ENCODE results near the gene UGT2B17. TPM values are rescaled to one million over a fixed set of nuclear protein-coding genes. Genes with fewer than 3 reads are reported as not detected.
"Not testable (repeated sequence)": the region's sequence is repeated elsewhere in the genome, so short reads cannot be mapped to it uniquely, and the experiment has no call there.

UGT2B17 gene
- total RNA-seq (2021; ENCODE audit: unreplicated experiment) (not detected), Bru-seq, nascent RNA (not detected), BruChase-seq, experiment 1, labeled RNA remaining after a 2-hour chase (not detected), BruChase-seq, experiment 2, labeled RNA remaining after a 6-hour chase (not detected)
- polyA plus RNA-seq (2012; ENCODE audit: insufficient read length): not detected
- long read RNA-seq: 0 reads

GRCh38 chr4:68576272-68577125, at the start of gene UGT2B17:
TSS of gene UGT2B17 (minus strand) at chr4:68576322. CDS start at chr4:68568484, 7,838 bp downstream.
- no TSS peak for BruUV-seq (replicated peaks)
- in situ Hi-C loops (cut with HindIII; ENCODE audit: low pct_unique_long_range_greater_than_20kb, low sequenced_read_pairs): no loop called here

GRCh38 chr4:68622731-68623130, 46.6 kb upstream of the UGT2B17 start:
- BruUV-seq (replicated peaks); H3K36me3 ChIP-seq (ENCODE audit: control insufficient read depth, insufficient read depth, low read length); in situ Hi-C loops (cut with HindIII; ENCODE audit: low pct_unique_long_range_greater_than_20kb, low sequenced_read_pairs); intact Hi-C loops (cut with micrococcal nuclease; ENCODE audit: unreplicated experiment); H3K27ac ChIP-seq (ENCODE audit: low read length); H3K9me3 ChIP-seq (ENCODE audit: control insufficient read depth, insufficient read depth, low read depth, low read length); H3K27me3 ChIP-seq (ENCODE audit: control insufficient read depth, insufficient read depth, low read length); H3K4me1 ChIP-seq (ENCODE audit: control insufficient read depth, insufficient read depth, low read length); DNase-seq (ENCODE audit: low read depth, low spot score); POLR2A ChIA-PET; H3K4me3 ChIP-seq (ENCODE audit: low read depth in 2 of 2, low read length in 2 of 2); CTCF ChIA-PET; ATAC-seq: not testable (repeated sequence)

More at GRCh38 chr4:68576272-68577125, at the start of gene UGT2B17:
- Histone ChIP-seq H3K9me3 (ENCODE audit: control insufficient read depth, insufficient read depth, low read depth, low read length) (no peaks in the 10 kb centered on the region), H3K4me3 (ENCODE audit: low read depth in 2 of 2, low read length in 2 of 2) (no peak within 1 kb of the TSS), H3K27ac (ENCODE audit: low read length) (no peak within 1 kb of the TSS), H3K4me1 (ENCODE audit: control insufficient read depth, insufficient read depth, low read length) (no peaks in the 10 kb centered on the region), H3K36me3 (ENCODE audit: control insufficient read depth, insufficient read depth, low read length) (no peaks in the 10 kb centered on the region), H3K27me3 (ENCODE audit: control insufficient read depth, insufficient read depth, low read length) (no peaks in the 10 kb centered on the region)
- DNase-seq (ENCODE audit: low read depth, low spot score): no peak
- no peak for ATAC-seq
- CTCF ChIA-PET: no interaction called here
- TF ChIP-seq CTCF (IDR thresholded peaks at IDR 0.05) (no peak), TCF7L2 (IDR thresholded peaks at IDR 0.05; ENCODE audit: low read depth, low read length) (no peak), REST (IDR thresholded peaks at IDR 0.05; ENCODE audit: insufficient read depth in 1 of 2, low read depth in 2 of 2, low read length in 1 of 2) (no peak), POLR2AphosphoS5 (IDR thresholded peaks at IDR 0.05; ENCODE audit: low read depth, low read length) (no peak), SIN3A (IDR thresholded peaks at IDR 0.05; ENCODE audit: borderline replicate concordance, insufficient read depth, low read depth, low read length) (no peak)
- POLR2A ChIA-PET: no interaction called here
- intact Hi-C loops (cut with micrococcal nuclease; ENCODE audit: unreplicated experiment): no loop called here

All from Panc1 (cell line).